ENCODE measurements around the gene ZNF19. TPM values are rescaled to one million over a fixed set of nuclear protein-coding genes. Genes with fewer than 3 reads are reported as not detected.

The ZNF19 gene
- total and polyA plus RNA-seq, 2 of the 8 experiments (the other 6 are each of a cell fraction or from before 2014, with no cell fraction given) = 1.5 to 3.5 TPM

- no peak for TF ChIP-seq ATF2 (IDR thresholded peaks at IDR 0.05; ENCODE audit: low read length)
- no peak for TF ChIP-seq CTBP2 (IDR thresholded peaks at IDR 0.05; ENCODE audit: borderline replicate concordance, insufficient read depth, insufficient read length, low read length)
- TF ChIP-seq EP300 (IDR thresholded peaks at IDR 0.05; ENCODE audit: borderline replicate concordance in 1 of 2, low read depth in 2 of 2, low read length in 2 of 2) = no peak
- peak; percentile 79; the same call in 1 of the 2 replicates for TF ChIP-seq GABPA (IDR thresholded peaks at IDR 0.05; ENCODE audit: borderline replicate concordance, insufficient read depth, low read length)
- no peak for TF ChIP-seq CHD1 (IDR thresholded peaks at IDR 0.05; ENCODE audit: low read depth, low read length)
- no peak for TF ChIP-seq CTCF (IDR thresholded peaks at IDR 0.05; ENCODE audit: control extremely low read depth in 1 of 3, insufficient read depth in 1 of 3, low read depth in 1 of 3, low read length in 3 of 3)
- no peak for TF ChIP-seq SRF (IDR thresholded peaks at IDR 0.05; ENCODE audit: low read depth, low read length)
- 0 out of 2 replicates have a peak, but pooled peaks have one; percentile 43 for TF ChIP-seq YY1 (IDR thresholded peaks at IDR 0.05; ENCODE audit: low read depth, low read length)
- TF ChIP-seq RAD21 (IDR thresholded peaks at IDR 0.05 in 1 of 2, conservative IDR thresholded peaks at IDR 0.05 in 1 of 2; ENCODE audit: low read depth in 2 of 2, low read length in 2 of 2) = no peak; a peak in 1 of 4 replicates
- TF ChIP-seq HDAC2 (IDR thresholded peaks at IDR 0.05; ENCODE audit: borderline replicate concordance in 1 of 2, low read depth in 2 of 2, low read length in 2 of 2) = peak in 1 of 2 experiments; percentile 77; a peak in 1 of 4 replicates
- no peak for TF ChIP-seq SUZ12 (IDR thresholded peaks at IDR 0.05; ENCODE audit: low read length)
- TF ChIP-seq KDM4A (IDR thresholded peaks at IDR 0.05; ENCODE audit: low read depth, low read length, severe bottlenecking) = peak; percentile 89
- TF ChIP-seq KDM1A (IDR thresholded peaks at IDR 0.05; ENCODE audit: borderline replicate concordance, low read length) = no peak
- peak; percentile 93 for TF ChIP-seq CREB1 (IDR thresholded peaks at IDR 0.05)
- TF ChIP-seq ATF3 (IDR thresholded peaks at IDR 0.05; ENCODE audit: insufficient read depth, low read depth, low read length) = no peak
- TF ChIP-seq CBX5 (IDR thresholded peaks at IDR 0.05; ENCODE audit: low read depth, low read length) = no peak
Observed at GRCh38 chr16:71484006-71484893, 4.9 kb downstream of the ZNF19 start (continued).

Data from H1 (cell line).